Measurements from ENCODE around the gene INPP5D.

- TF ChIP-seq PBX3 (CRISPR knock-in tag; IDR thresholded peaks at IDR 0.05; ENCODE audit: borderline replicate concordance) (no peak), MLX (CRISPR knock-in tag; IDR thresholded peaks at IDR 0.05) (no peak), NR2F1 (CRISPR knock-in tag; IDR thresholded peaks at IDR 0.05) (no peak), ZFP1 (CRISPR knock-in tag; IDR thresholded peaks at IDR 0.05) (no peak), ZNF615 (CRISPR knock-in tag; IDR thresholded peaks at IDR 0.05; ENCODE audit: borderline replicate concordance) (no peak), CTCF (CRISPR knock-in tag; IDR thresholded peaks at IDR 0.05) (no peak), POLR2A (IDR thresholded peaks at IDR 0.05; ENCODE audit: insufficient read depth in 1 of 2, low read depth in 2 of 2, low read length in 2 of 2) (no peak), ATF2 (CRISPR knock-in tag; IDR thresholded peaks at IDR 0.05) (no peak), ZFP36 (IDR thresholded peaks at IDR 0.05; ENCODE audit: borderline replicate concordance, low read depth, low read length, partially characterized antibody) (no peak), MEIS1 (CRISPR knock-in tag; IDR thresholded peaks at IDR 0.05; ENCODE audit: borderline replicate concordance) (no peak), HOXD1 (CRISPR knock-in tag; IDR thresholded peaks at IDR 0.05) (no peak), MAFK (conservative IDR thresholded peaks at IDR 0.05 in 1 of 2, IDR thresholded peaks at IDR 0.05 in 1 of 2; ENCODE audit: low read length in 2 of 2) (no peak), ZNF232 (CRISPR knock-in tag; IDR thresholded peaks at IDR 0.05; ENCODE audit: borderline replicate concordance) (no peak), RCOR2 (CRISPR knock-in tag; IDR thresholded peaks at IDR 0.05) (no peak)
Measured at GRCh38 chr2:233255151-233255550, 195.0 kb downstream of the INPP5D start.
